ENCODE data around the gene CDON.

CDON gene

DNA sequence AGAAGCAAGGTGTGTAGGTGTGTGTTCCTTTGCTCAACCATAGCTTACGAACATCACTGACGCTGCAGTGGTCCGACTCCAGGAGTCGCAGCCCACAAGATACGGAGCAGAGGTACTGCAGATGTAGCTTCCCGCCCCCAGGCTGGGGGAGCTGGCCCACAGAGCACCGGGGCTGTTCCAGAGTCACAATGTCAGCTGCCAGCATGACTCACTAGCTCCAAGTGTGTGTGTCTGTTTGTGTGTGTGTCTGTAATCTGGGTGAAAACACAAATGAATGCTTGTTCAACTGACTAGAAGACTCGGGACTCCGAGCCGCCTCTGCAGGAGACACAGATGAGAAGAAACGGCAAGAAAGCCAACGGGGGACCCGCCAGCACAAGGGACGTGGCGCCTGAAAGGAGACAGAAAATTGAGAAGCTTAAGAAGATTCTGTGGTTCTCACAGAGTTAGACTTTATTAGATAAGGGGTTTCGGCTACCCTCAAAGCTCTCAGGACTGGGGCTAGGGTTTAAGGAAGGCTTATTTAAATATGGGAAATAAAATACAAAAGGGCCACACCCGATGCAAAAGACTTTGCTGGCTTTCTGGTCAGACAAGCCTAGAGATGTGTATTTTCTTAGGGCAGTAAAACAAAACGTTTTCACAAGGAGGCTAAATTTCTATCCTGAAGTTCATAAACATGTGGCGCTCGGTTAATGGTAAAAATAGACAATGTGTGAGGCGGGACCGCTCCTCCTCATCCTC, 106.1 kb downstream of the CDON start:
- DNase-seq: peak in 28 of 56 donors; percentile 8 to 62 (median 45)

DNA sequence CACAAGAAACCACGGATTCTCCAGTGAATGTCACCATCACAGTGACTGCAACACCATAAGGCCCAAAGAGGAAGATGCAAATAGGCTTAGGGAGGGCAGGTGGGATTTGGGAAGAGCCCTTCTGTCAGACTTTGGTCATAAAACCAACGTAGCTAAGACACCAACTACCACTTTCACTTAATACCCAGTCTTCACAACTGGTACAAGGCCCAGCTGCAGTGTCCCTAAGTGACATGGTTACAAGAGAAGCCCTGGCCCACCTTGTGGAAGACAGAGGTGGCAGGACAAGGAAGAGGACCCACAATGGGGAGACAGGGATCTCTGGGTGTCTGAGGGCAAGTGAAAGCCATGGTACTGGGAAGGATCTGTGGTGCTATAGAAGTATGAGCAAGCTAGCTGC, 106.8 kb downstream of the CDON start:
- no peak for DNase-seq

DNA sequence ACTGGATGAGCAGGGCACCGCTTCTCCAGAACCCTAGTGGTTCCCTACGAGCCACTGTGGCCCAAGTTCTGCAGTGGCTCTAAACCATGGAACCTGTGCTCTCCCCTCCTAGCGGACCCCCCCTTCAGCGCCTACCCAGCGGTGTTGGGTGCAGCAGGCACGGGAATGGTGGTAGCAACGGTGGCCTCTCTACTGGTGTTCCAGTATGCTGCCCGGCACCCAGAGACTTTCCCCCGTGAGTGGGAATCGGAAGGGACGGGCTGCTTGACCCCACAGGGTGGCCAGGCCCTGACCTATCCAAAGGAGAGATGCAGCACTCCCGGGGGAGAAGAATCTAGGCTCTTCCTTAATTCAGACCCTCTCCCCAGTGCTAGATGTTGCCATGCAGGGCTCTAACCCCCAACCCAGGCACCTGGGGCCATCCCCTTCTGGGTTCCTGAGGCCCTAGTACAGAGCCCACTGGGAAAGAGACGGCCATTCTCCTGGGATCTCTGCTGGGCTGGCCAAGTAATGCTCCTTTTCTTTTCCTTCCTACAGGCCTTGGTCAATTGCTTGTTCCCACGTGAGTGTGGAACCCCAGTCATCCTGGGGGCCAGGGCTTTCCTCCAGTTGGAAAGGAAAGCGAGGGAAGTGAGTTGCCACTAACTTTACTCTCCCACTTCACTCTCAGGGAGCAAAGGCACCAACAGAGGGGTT, 107.6 kb downstream of the CDON start:
- DNase-seq: no peak

DNA sequence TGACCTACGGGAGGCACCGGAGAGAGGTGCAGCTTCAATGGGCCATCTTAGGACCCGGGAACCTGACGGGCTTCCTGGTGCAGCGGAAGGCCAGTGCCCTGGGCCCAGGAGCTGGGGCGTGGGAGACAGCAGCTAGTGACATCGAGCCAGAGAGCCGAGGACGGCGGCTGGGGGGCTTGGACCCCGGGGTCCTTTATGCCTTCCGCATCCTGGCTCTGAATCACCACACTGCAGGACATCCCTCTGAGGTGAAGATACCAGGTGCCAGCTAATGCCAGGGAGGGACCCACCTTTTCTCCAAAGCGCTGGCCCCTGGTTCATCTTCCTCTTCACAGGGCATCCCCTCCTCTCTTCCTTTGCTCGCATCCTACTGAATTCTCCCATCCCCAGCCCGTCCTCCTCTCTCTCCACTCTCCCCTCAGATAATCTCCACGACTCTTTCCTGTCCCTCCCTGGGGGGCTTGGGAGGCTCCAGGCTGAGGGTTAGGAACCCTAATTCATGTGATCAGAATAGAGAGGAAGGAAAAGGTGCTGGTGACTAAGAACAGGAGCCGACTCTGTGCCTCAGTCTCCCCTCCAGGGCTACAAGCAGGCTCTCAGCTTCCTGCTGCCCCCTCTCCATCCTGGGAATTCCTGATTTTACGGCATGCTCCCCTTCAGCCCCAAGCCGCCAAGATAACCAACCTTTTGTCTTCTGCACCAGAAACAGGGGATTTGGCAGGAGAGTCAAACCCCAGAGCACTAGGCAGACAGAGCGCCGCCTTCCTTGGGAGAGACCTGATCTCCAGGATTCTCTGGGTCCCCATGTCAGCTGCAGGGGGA, 108.3 kb downstream of the CDON start:
- no peak for DNase-seq

DNA sequence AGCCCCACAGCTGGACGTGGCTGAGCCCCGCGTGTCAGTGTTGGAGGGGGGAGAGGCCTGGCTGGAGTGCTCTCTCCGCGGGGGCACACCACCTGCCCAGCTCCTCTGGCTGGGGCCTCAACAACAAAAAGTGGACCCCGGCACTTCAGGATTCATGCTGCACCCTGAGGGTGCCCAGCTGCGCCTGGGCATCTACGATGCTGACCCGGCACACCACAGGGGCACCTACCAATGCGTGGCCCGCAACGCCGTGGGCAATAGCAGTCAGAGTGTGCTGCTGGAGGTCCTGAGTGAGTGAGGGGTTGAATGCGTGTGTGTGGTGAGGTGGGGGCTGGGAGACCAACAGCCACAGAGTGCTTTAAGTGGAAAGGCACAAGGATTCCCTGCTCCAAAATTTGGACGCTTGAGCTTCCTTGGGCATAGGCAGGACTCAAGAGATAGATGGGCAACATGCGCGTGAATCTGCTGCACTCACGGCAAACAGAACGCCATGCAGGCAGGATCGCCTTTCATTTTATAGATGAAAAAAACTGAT, 109.2 kb downstream of the CDON start:
- DNase-seq: no peak

DNA sequence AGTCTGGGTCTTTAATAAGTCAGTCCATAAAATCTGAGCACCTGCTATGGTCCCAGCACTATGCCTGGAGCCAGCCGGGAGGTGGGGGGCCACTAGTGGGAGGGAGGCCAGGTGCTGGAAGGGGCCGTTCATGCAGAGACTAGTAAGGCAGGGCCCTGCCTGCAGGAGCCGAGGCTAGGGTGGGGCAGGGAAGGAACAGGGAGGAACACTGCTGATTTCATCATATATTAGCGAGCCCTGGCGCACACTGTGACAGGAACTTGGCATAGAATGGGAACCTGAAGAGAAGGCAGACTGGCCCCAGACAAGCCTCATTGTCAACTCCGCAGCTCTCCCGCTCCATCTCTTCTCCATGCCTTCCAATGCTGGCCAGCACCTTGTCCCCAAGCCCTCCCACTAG, 109.7 kb downstream of the CDON start:
- DNase-seq: no peak

DNA sequence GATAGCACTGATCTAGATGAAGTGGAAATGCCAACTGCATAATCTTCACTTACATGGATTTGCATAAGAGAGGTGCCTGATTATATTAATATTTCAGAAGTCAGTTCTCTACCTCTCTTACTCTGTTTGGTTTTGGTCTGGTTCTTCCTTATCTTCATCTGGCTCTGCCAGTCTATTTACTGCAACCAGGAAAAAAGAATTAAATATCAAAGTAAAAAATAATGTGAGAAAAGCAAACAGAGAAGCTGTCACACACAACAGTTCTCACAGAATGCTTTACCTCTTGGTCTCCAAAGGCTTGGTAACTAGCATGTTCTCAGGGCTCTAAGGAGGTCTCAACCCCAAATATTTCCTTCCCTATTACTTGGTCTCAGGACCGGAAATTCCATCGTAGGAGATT, 110.1 kb downstream of the CDON start:
- no peak for DNase-seq

DNA sequence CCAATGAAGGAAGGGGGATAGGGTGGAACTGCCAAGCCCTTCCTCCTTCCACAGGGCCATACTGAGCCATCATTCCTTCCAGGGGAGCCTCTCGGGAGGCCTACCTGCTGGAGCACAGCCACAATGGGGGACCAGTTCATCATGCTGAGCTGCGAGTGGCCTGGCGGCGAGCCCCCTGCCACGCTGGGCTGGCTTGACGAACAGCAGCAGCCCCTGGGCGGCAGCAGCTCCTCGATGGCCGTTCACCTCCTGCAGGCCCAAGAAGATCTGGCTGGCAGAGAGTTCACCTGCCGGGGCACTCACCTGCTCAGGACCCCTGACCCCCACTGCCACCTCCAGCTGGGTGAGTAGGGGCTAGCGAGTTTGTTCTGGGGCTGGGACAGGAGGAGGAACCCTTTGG, 110.9 kb downstream of the CDON start:
- no peak for DNase-seq

DNA sequence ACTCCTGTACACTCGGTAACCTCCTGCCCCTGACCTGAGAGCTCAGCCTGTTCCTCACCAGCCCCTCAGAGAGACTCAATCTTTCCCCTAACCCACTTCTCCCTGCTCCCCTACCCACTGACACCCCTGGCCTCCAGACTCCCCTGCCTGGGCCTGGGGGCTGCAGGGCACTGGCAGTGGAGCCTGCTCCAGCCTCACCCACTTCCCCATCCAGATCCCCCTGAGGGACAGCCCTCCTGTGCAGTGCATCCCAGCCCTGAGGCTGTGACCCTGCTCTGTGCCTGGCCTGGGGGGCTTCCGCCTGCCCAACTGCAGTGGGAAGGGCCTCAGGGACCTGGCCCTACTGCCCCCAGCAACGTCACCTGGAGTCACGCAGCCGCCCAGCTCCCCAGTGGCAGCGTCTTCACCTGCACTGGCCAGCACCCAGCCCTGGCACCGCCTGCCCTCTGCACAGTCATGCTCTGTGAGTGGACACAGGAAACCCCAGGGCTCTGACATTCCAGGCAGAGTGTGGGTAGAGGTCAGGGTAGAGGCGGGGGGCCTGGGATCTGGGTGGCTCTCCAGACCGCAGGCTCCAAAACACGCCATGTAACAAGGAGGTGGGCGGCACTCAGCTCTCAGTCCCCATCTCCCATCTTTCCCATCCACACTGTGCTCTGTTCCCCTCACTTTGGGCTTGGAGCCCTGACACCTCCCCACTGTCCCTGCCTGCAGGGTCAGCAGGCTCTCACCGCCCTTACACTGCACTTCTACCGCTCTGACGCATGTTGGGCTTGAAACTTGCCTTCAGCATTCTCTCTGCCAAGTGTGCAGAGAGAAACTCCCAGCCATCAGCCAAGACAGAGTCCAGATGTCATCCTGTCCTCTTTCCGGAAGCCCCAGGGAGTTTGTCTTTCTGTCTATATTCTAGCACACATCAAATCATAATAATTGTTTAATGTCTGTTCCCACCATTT, 111.7 kb downstream of the CDON start:
- no peak for DNase-seq

DNA sequence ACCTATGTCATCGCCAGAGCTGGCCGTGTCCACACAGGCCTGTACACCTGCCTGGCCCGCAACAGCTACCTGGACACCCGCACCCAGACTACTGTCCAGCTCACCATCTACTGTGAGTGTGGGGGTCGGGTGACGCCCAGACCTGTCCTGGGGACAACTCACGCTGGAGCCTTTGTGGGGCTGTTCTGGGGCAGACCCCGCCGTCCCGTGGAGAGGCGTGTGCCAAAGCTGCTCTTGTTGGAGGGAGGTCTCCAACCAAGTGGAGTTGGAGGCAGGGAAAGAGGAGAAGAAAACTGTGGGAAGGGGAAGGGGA, 112.5 kb downstream of the CDON start:
- no peak for DNase-seq

DNA sequence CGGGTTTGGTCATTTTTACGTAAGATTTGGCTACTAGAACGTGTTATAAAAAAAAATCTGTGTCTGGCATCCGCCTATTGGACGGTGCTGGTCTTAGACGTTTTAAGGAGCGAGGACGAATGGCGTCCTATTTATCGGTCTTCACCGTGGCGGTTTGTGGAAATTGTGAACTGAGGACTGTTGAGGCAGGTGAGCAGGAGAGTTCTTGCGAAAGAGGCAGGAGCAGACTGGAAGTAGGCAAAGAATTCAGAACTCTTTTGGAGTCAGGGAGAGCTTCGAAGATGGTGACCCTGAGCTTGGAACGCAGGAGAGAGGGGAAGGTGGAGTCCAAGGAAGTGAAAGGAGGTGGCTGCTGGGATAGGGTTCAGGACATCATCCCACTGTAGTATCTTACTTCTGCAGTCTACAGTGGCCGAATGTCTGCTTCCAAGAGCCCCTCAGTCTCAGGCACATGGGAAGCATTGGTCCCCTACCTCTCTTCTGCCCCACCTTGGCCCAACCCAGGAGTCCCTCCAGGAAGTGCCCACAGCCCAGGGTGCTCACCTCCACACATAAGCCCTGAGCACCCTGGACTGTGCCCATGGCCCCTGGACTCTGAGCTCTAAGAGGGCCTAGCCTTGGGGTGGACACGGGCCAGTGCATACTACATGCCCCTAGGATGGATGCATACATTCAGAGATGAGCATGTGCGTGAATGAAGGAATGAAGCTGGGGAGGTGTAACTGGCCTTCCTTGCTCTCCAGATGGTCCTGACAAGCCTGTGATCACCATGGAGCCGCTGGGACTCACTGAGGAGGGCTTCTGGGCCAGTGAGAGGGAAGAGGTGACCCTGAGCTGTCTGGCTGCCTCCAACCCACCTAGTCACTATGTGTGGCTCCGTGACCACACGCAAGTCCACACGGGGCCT, 113.1 kb downstream of the CDON start:
- DNase-seq: no peak

DNA sequence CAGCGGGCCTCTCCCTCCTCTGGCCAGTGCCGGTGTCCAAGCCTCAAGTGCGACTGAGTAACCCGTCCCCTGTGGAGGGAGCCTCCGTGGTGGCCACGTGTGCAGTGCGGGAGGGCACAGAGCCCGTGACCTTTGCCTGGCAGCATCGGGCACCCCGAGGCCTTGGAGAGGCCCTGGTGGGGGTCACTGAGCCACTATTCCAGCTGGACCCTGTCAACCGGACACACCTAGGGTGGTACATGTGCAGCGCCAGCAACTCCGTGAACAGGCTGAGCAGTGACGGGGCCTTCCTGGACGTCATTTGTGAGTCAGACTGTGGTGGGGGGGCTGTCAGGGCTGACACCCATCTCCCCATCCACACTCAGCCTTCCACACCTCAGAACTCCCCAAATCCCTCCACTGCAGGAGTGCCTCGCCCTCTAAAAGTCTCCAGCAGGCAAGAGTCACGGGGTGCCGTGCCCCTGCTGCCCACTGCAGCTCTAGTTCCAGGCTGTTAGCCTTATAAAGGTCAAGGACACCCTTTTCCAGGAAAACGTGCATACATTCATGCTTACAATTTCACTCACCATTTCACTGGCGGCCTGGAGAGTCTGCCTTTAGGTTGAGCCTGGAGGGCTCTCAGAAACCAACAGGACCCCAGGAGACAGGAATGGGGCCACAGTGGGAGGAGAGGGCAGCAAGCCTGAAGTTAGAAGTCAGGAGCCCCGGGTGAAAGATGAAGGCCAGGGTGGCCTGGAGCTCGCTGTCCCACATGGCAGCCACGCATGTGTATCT, 114.2 kb downstream of the CDON start:
- DNase-seq: no peak

DNA sequence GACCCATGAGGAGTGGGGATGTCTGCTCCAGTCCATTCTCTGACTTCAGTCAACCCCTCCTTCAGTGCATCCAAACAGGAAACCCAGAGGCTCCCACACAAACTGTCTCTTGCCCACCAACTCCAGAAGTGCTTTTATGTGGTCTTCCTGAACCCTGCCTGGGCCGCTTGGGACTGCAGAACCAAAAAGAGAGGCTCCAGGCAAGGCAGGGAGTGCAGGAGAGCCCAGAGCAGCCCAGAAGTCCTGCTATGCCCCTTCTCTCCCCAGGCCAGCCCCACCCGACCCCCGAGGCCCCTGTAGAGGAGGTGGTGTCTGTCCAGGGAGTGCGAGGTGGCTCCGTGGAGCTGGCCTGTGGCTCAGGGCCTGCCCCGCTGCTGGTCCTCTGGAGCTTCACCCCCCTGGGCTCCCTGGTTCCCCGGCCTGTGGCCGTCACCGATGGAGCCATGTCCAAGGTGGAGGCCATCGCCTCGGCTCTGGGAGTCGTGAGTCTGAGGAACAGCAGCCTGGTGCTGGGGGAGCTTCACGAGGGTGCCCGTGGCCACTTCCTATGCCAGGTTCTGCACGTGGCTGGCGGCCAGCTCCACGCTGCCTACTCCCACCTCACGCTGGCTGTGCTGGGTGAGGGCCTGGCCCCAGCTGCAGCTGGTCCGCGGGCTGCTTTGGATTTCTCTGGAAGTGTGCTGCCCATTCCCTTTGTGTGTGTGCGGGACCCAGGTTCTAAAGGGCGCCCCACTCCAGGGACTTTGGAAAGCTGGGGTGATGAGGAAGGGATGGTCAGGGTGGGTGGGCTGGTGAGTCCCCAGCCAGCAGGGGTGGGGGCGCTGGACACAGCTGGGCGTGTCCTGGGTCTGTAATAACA, 115.0 kb downstream of the CDON start:
- DNase-seq: no peak

DNA sequence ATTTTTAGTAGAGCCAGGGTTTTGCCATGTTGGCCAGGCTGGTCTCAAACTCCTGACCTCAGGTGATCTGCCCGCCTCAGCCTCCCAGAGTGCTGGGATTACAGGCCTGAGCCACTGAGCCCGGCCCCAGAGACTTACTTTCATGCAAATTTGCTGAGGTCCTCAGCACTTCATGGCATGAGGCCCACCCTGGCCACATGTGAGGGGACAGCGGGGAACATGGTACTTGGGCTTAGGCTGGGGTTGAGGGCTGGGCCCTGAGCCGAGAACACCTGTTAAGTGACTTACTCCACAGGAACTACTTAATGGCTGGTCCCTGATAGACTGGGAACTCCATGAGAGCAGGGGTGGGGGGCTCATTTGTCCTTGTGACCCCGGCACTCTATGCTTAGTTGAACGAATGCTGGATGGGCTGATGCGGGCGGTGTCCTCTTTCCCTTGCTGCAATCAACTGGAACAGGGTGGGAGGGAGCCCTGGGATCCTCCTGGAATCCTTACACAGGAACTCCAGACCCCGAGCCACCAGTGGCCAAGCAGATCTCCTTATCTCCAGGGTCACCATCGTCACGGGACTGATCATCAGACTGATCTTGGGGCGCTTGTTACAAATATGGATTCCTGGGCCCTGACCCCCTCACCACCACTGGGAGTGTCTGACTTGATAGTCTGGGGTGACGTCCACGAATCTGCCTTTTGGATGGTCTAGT, 115.8 kb downstream of the CDON start:
- DNase-seq: no peak

DNA sequence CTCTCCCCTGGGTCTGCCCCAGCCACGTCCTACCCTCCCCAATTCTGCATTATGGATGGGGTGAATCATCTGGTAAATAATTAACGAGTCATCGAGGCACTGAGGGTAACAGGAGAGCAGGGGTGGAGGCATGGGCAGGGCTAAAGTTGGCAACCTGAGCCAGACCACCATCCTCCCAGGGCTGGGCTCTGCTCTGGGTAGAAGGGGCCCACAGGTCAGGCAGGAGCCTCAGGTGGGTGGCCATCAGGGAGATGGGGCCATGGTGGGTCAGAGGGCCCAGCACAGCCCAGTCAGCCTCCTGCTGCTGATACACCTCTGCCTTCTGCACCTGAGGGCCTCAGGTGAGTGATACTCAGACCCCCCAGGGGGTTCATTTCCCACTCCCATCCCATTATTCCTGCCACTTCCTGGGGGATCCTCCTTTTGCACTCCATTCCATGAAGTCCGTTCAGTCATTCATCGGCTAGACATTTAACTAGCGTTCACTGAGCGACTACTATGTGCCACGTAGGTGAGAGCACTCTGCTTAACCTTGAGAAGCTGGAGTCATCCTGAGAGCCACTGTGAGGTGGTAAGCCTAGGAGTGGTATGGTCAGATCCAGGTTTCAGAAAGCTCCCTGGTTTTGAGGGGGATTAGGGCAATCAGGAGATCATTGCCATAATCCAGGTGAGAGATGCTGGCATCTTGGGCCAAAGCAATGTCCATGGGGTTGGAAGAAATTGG, 116.7 kb downstream of the CDON start, which contains the start of gene VSIG10L2:
Gene VSIG10L2 (plus strand): TSS at position 248 of the 724 bp plus-strand sequence. CDS start 12 bp downstream, at position 260.
- no peak for DNase-seq

DNA sequence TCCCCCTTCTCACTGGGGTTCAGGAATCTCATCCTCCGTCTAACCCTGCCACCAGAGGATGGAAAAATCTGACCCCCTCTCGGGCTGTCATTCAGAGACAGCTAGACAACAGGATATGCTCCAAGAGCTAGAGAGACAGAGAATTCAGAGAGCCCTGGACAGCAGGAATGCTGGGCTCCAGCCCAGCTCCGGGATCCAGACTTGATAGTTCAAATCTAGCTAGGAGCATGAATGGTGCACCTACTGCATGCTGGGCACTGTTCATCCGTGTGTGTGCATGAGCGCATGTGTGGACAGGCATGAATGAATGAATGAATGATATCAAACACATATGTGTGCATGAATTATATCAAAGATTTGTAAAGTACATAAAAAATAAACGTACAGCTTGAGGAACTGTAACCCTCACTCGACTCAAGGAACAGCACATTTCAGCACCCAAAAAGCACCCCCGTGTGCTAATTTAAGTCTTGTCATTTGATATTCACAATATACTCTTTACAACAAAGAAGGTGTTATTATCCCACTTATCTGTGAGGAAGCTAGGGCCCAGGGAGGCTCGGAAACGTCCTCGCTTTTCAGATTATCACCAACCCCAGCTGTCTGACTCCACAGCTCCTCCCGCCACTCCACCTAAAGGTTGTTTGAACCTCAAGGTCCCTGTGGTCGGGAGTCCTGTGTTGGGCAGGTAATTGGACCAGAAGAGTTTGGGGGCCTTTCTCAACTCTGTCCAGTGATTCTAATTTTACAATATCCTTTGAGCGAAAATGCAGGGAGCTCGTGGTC, 117.5 kb downstream of the CDON start:
- DNase-seq: no peak
